ENCODE measurements around the gene XKR7. TPM values are rescaled to one million over a fixed set of nuclear protein-coding genes. Genes with fewer than 3 reads are reported as not detected.

Gene XKR7
- total RNA-seq, 1 donor from 2014 or later = 0.08 TPM

DNA sequence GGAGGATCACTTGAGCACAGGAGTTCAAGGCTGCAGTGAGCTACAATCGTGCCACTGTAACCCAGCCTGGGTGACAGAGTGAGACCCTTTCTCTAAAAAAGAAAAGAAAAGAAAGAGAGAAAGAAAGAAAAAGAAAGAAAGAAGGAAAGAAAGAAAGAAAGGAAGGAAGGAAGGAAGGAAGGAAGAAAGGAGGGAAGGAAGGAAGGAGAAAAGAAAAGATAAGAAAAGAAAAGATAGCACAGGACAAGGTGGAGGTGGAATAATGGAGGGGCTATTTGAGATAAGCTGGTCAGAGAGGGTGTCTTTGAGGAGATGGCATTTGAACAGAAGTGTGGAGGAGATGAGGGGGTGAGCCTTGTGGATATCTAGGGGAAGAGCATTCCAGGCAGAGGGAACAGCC, 13.5 kb upstream of the XKR7 start:
- TF ChIP-seq, protein P1, sequence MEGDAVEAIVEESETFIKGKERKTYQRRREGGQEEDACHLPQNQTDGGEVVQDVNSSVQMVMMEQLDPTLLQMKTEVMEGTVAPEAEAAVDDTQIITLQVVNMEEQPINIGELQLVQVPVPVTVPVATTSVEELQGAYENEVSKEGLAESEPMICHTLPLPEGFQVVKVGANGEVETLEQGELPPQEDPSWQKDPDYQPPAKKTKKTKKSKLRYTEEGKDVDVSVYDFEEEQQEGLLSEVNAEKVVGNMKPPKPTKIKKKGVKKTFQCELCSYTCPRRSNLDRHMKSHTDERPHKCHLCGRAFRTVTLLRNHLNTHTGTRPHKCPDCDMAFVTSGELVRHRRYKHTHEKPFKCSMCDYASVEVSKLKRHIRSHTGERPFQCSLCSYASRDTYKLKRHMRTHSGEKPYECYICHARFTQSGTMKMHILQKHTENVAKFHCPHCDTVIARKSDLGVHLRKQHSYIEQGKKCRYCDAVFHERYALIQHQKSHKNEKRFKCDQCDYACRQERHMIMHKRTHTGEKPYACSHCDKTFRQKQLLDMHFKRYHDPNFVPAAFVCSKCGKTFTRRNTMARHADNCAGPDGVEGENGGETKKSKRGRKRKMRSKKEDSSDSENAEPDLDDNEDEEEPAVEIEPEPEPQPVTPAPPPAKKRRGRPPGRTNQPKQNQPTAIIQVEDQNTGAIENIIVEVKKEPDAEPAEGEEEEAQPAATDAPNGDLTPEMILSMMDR (IDR thresholded peaks at IDR 0.05; ENCODE audit: insufficient read depth, low read length, poor library complexity, severe bottlenecking) = no peak
- no peak overlapping the region for H3K4me3 ChIP-seq (ENCODE audit: low read depth, low read length)
- no peak for DNase-seq (ENCODE audit: low read depth)
- peaks cover 12% of the 10 kb centered on the region for H3K27me3 ChIP-seq (ENCODE audit: control insufficient read depth, insufficient read depth, low read length)
- no peaks in the 10 kb centered on the region for H3K36me3 ChIP-seq (ENCODE audit: control insufficient read depth, insufficient read depth, low read length)

DNA sequence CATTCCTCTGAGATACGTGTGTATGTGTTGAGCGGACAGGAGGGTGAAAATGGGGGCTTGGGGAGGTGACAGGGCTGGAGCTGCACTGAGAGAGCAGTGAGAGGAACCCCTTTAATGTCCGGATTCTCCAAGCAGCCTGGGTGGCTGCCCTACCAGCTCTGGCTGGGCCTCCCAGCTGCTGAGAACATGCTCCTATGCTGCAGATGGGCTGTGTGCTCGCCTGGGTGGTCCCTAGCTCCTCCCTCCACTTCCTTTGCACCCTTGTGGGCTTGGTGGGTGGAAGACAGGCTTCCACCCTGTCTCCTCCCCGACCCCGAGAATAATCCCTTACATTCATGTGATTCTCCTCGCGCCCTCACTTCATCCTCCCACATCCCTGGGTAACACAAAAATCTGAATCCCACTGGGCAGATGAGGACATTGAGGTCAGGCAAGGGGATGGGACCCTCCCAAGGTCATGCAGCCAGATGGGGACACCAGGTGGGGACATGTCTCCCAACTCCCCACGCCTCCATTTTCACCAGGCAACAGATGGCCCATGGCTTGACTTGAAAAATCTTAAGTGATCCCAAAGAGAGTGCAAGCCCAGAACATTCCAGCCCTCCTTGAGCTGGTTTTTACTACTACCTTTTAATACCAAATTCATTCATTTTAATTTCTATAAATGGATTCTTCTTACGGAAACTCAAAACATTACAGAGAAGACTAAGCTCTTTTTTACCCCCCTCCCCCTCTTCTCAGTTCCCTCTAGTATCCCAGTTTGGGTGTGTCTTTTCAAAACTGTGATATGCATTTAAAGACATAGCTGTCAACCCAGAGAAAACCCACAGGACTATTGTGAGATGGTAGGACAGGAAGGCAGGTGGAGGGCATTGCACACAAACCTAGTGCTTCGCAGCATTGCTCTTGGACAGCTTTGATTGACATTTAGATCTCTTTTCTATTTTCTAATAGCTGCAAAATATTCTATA, 11.1 kb upstream of the XKR7 start:
- no peak overlapping the region for H3K4me3 ChIP-seq (ENCODE audit: low read depth, low read length)
- peaks cover 13% of the 10 kb centered on the region for H3K27me3 ChIP-seq (ENCODE audit: control insufficient read depth, insufficient read depth, low read length)
- H3K36me3 ChIP-seq (ENCODE audit: control insufficient read depth, insufficient read depth, low read length) = no peaks in the 10 kb centered on the region
- DNase-seq (ENCODE audit: low read depth) = no peak
- TF ChIP-seq, protein P1 (IDR thresholded peaks at IDR 0.05; ENCODE audit: insufficient read depth, low read length, poor library complexity, severe bottlenecking) = no peak

DNA sequence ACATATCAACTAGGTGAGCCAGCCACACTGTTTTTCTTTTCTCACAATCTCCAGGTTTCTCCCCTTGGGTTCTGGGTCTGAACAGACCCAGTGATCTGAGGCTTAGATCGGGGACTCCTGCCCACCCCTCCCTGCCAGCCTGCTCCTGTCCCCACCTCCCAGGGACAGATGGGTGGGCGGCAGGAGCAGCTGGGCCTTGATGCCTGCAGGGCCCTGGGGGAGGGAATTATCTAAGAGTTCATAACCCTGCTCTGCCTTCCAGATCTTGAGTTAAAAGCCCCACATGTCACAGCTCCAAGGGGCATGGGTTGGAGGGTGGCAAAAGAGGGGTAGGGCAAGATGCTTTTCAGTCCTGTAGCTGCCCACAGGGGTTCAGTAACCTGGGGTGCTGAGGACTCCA, 5.2 kb upstream of the XKR7 start:
- H3K4me3 ChIP-seq (ENCODE audit: low read depth, low read length) = no peak overlapping the region
- no peak for DNase-seq (ENCODE audit: low read depth)
- H3K36me3 ChIP-seq (ENCODE audit: control insufficient read depth, insufficient read depth, low read length) = no peaks in the 10 kb centered on the region
- TF ChIP-seq, protein P1 (IDR thresholded peaks at IDR 0.05; ENCODE audit: insufficient read depth, low read length, poor library complexity, severe bottlenecking) = no peak
- peaks cover 29% of the 10 kb centered on the region for H3K27me3 ChIP-seq (ENCODE audit: control insufficient read depth, insufficient read depth, low read length)

DNA sequence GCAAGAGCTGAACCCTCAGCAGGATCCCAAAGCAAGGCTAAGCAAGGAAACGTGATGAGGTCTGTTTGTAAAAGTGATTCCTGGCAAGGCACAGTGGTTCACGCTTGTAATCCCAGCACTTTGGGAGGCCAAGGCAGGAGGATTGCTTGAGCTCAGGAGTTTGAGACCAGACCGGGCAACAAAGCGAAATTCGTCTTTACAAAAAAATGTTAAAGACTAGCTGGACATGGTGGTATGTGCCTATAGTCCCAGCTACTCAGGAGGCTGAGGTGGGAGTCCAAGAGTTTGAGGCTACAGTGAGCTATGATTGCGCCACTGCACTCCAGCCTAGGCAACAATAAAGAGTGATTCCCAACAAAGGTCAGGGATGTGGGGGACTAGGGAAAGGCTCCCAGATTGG, 4.1 kb upstream of the XKR7 start:
- TF ChIP-seq, protein P1 (IDR thresholded peaks at IDR 0.05; ENCODE audit: insufficient read depth, low read length, poor library complexity, severe bottlenecking) = no peak
- peaks cover 38% of the 10 kb centered on the region for H3K27me3 ChIP-seq (ENCODE audit: control insufficient read depth, insufficient read depth, low read length)
- H3K36me3 ChIP-seq (ENCODE audit: control insufficient read depth, insufficient read depth, low read length) = no peaks in the 10 kb centered on the region
- no peak overlapping the region for H3K4me3 ChIP-seq (ENCODE audit: low read depth, low read length)
- no peak for DNase-seq (ENCODE audit: low read depth)

DNA sequence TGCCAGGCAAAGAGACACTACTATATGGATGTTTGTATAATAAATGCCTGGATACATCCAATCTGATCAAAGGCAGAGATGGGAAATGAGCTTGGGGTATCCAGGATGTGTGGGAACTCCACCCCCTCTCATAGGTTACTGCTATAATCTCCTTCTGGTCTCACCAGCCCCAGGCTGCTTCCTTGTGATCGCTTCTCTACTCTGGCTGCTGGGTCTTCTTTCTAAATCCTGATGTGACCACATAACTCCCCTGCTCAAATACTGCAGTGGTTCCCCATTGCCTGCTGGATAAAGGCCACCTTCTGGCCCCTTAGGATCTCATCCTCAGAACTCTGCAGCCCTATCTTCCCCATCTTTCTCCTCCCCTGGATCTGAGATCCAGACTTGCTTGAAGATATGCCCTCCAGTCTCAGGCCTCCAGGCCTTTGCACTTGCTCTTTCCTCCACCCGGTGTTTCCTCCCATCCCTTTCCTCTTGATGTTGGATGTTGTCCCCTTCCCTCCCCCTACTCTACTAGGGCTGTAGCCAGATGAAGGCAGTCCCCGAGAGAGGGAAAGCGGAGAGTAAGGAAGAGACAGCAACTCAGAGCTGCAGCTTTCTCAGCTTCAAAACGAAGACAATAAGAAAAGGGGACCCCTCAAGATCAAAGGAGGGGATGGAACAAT, 828 bp upstream of the XKR7 start:
- TF ChIP-seq, protein P1 (IDR thresholded peaks at IDR 0.05; ENCODE audit: insufficient read depth, low read length, poor library complexity, severe bottlenecking) = no peak
- Histone ChIP-seq H3K36me3 (ENCODE audit: control insufficient read depth, insufficient read depth, low read length) (no peaks in the 10 kb centered on the region), H3K4me3 (ENCODE audit: low read depth, low read length) (no peak overlapping the region), H3K27me3 (ENCODE audit: control insufficient read depth, insufficient read depth, low read length) (peaks cover 44% of the 10 kb centered on the region)
- no peak for DNase-seq (ENCODE audit: low read depth)

Measured in kidney epithelial cell (primary cell).